H9 (cell line): ENCODE results near the gene TCF4. TPM values are rescaled to one million over a fixed set of nuclear protein-coding genes. Genes with fewer than 3 reads are reported as not detected.

Experiments
- DNase-seq: peaks from one replicate; pipeline ENCODE4 v3.0.0-alpha.2; 2017
- H2AFZ ChIP-seq: one replicate; pipeline ENCODE4 v1.6.1; 2013; ENCODE audit warnings: mild to moderate bottlenecking, low read length, control low read depth, moderate library complexity
- H2AK5ac ChIP-seq: 2 replicates; pipeline ENCODE4 v1.6.1; 2013; ENCODE audit warnings: low read length, control low read depth, mixed read lengths; ENCODE audit not compliant: insufficient read length
- H2BK120ac ChIP-seq: one replicate; pipeline ENCODE4 v1.6.1; 2013; ENCODE audit warnings: low read depth, mild to moderate bottlenecking, low read length, control low read depth, inconsistent platforms; ENCODE audit not compliant: poor library complexity, severe bottlenecking
- H2BK12ac ChIP-seq: 2 replicates; pipeline ENCODE4 v1.6.1; 2013; ENCODE audit warnings: low read length, control low read depth, mixed read lengths, low read depth; ENCODE audit not compliant: insufficient read length
- H2BK15ac ChIP-seq: 2 replicates; pipeline ENCODE4 v1.6.1; 2013; ENCODE audit warnings: low read depth, low read length, control low read depth
- H2BK20ac ChIP-seq: one replicate; pipeline ENCODE4 v1.6.1; 2013; ENCODE audit warnings: low read depth, mild to moderate bottlenecking, low read length, control low read depth, inconsistent platforms; ENCODE audit not compliant: poor library complexity, severe bottlenecking
- H2BK5ac ChIP-seq: 2 replicates; pipeline ENCODE4 v1.6.1; 2013; ENCODE audit warnings: low read length, control low read depth, mixed read lengths; ENCODE audit not compliant: insufficient read length
- H3K14ac ChIP-seq: 2 replicates; pipeline ENCODE4 v1.6.1; 2013; ENCODE audit warnings: low read length, control low read depth; ENCODE audit not compliant: insufficient read depth
- H3K18ac ChIP-seq: 2 replicates; pipeline ENCODE4 v1.6.1; 2013; ENCODE audit warnings: low read depth, mild to moderate bottlenecking, mixed read lengths, low read length, control low read depth; ENCODE audit not compliant: insufficient read length
- H3K23ac ChIP-seq: 2 replicates; pipeline ENCODE4 v1.6.1; 2013; ENCODE audit warnings: low read length, control low read depth, mixed read lengths, low read depth; ENCODE audit not compliant: insufficient read length
- H3K23me2 ChIP-seq: 2 replicates; pipeline ENCODE4 v1.6.1; 2013; ENCODE audit warnings: low read depth, mild to moderate bottlenecking, mixed read lengths, low read length, control low read depth; ENCODE audit not compliant: insufficient read length, poor library complexity, severe bottlenecking
- H3K27ac ChIP-seq: 2 replicates; pipeline ENCODE4 v1.5.1; 2013; ENCODE audit warnings: low read length, control low read depth, mixed read lengths, low read depth; ENCODE audit not compliant: insufficient read length
- H3K27me3 ChIP-seq: 2 replicates; pipeline ENCODE4 v1.6.1; 2013; ENCODE audit warnings: low read length, control low read depth, inconsistent platforms; ENCODE audit not compliant: insufficient read depth
- H3K4ac ChIP-seq: 2 replicates; pipeline ENCODE4 v1.6.1; 2013; ENCODE audit warnings: low read depth, mild to moderate bottlenecking, control low read depth, inconsistent platforms, low read length, moderate library complexity
- H3K4me1 ChIP-seq: 2 replicates; pipeline ENCODE4 v1.6.1; 2013; ENCODE audit warnings: low read length, control low read depth, inconsistent platforms; ENCODE audit not compliant: insufficient read depth
- H3K4me2 ChIP-seq: 2 replicates; pipeline ENCODE4 v1.6.1; 2013; ENCODE audit warnings: low read length, control low read depth, mixed read lengths; ENCODE audit not compliant: insufficient read length, insufficient read depth
- H3K56ac ChIP-seq: 2 replicates; pipeline ENCODE4 v1.6.1; 2013; ENCODE audit warnings: low read depth, mild to moderate bottlenecking, mixed read lengths, low read length, control low read depth; ENCODE audit not compliant: insufficient read length
- H3K79me1 ChIP-seq: 2 replicates; pipeline ENCODE4 v1.6.1; 2013; ENCODE audit warnings: low read depth, mild to moderate bottlenecking, moderate library complexity, low read length, control low read depth, inconsistent platforms; ENCODE audit not compliant: insufficient read depth, poor library complexity, severe bottlenecking
- H3K79me2 ChIP-seq: 2 replicates; pipeline ENCODE4 v1.6.1; 2013; ENCODE audit warnings: low read length, control low read depth, inconsistent platforms; ENCODE audit not compliant: insufficient read depth
- H3K9ac ChIP-seq: 2 replicates; pipeline ENCODE4 v1.6.1; 2013; ENCODE audit warnings: low read length, control low read depth, mixed read lengths; ENCODE audit not compliant: insufficient read length; ENCODE audit errors: extremely low read depth
- H3K9me3 ChIP-seq: one replicate; pipeline ENCODE4 v1.6.1; 2013; ENCODE audit warnings: low read depth, low read length, inconsistent platforms; ENCODE audit not compliant: control insufficient read depth
- H3T11ph ChIP-seq: one replicate; pipeline ENCODE4 v1.6.1; 2013; ENCODE audit warnings: mild to moderate bottlenecking, low read length, control low read depth, inconsistent platforms
- H4K20me1 ChIP-seq: one replicate; pipeline ENCODE4 v1.6.1; 2013; ENCODE audit not compliant: control insufficient read depth, insufficient read length, insufficient read depth
- H4K5ac ChIP-seq: 2 replicates; pipeline ENCODE4 v1.6.1; 2013; ENCODE audit warnings: low read depth, mild to moderate bottlenecking, mixed read lengths, low read length, control low read depth; ENCODE audit not compliant: insufficient read length
- H4K8ac ChIP-seq: replicated peaks from 2 replicates; pipeline ENCODE4 v1.6.1; 2013; ENCODE audit warnings: low read length, control low read depth, mixed read lengths, low read depth; ENCODE audit not compliant: insufficient read length
- H4K91ac ChIP-seq: 2 replicates; pipeline ENCODE4 v1.6.1; 2013; ENCODE audit warnings: low read depth, mild to moderate bottlenecking, moderate library complexity, mixed read lengths, low read length, control low read depth; ENCODE audit not compliant: insufficient read length
- H3K27ac Mint-ChIP-seq, 3 experiments: 2 replicates in 2 of 3; 3 replicates in 1 of 3; pipeline ENCODE4 v1.8.0; 2020 to 2021; ENCODE audit warnings: mixed read lengths in 3 of 3, mild to moderate bottlenecking in 1 of 3, moderate library complexity in 1 of 3
- H3K27me3 Mint-ChIP-seq: 2 replicates; pipeline ENCODE4 v1.8.0; 2021; ENCODE audit warnings: low read depth, mild to moderate bottlenecking, moderate library complexity, mixed read lengths
- H3K36me3 Mint-ChIP-seq, 3 experiments: 2 replicates in 2 of 3; 3 replicates in 1 of 3; pipeline ENCODE4 v1.8.0; 2020 to 2021; ENCODE audit warnings: low read depth in 3 of 3, mixed read lengths in 3 of 3; ENCODE audit not compliant: insufficient read depth in 1 of 3
- H3K4me1 Mint-ChIP-seq, 2 experiments: 2 replicates each; pipeline ENCODE4 v1.8.0; 2020; ENCODE audit warnings: mixed read lengths in 2 of 2
- H3K4me3 Mint-ChIP-seq, 2 experiments: 2 replicates in 1 of 2; 3 replicates in 1 of 2; pipeline ENCODE4 v1.8.0; 2020 to 2021; ENCODE audit warnings: mild to moderate bottlenecking in 2 of 2, mixed read lengths in 2 of 2, moderate library complexity in 1 of 2
- H3K9me3 Mint-ChIP-seq, 2 experiments: 2 replicates in 1 of 2; 3 replicates in 1 of 2; pipeline ENCODE4 v1.8.0; 2020; ENCODE audit warnings: mild to moderate bottlenecking in 2 of 2, mixed read lengths in 2 of 2, moderate library complexity in 1 of 2
- CTCF ChIP-seq: fragments of 200-600 bp; sonication (generic); conservative IDR thresholded peaks from 3 replicates; pipeline ENCODE4 v1.8.0; 2021; ENCODE audit warnings: antibody characterized with exemption, mild to moderate bottlenecking
- total RNA-seq: library from RNA; stranded (reverse); gene quantifications from 2 replicates; pipeline ENCODE4 v1.2.1, GENCODE V29; 2021

Gene TCF4
- total RNA-seq, 1 experiment from 2014 or later: 99.4 TPM

- H3K27ac ChIP-seq: no peak overlapping the region
- no peaks in the 10 kb centered on the region for H3K9me3 ChIP-seq
- H4K20me1 ChIP-seq: no peaks in the 10 kb centered on the region
- H3K4me3 Mint-ChIP-seq: no peak overlapping the region
- no peak overlapping the region for H3T11ph ChIP-seq
- DNase-seq: no peak
- no peaks in the 10 kb centered on the region for H3K9me3 Mint-ChIP-seq
- no peak overlapping the region for H3K18ac ChIP-seq
- no peak for TF ChIP-seq CTCF
- H2BK120ac ChIP-seq: no peak overlapping the region
- no peak overlapping the region for H2BK20ac ChIP-seq
- H3K9ac ChIP-seq: no peak overlapping the region
- no peak overlapping the region for H3K14ac ChIP-seq
- H3K56ac ChIP-seq: no peak overlapping the region
- no peak overlapping the region for H2AFZ ChIP-seq
- H3K4ac ChIP-seq: no peak overlapping the region
- peaks cover 4% of the 10 kb centered on the region; the same call in 1 of the 2 replicates for H3K4me1 ChIP-seq
- H2BK5ac ChIP-seq: no peak overlapping the region
- no peak overlapping the region for H3K4me2 ChIP-seq
- peaks cover 40 to 44% of the 10 kb centered on the region in 2 experiments for H3K4me1 Mint-ChIP-seq
- H2BK15ac ChIP-seq: no peak overlapping the region
- no peak overlapping the region for H4K91ac ChIP-seq
- H3K79me2 ChIP-seq: peaks cover 2% of the 10 kb centered on the region; the same call in 1 of the 2 replicates
- H3K23me2 ChIP-seq: no peaks in the 10 kb centered on the region
- H2AK5ac ChIP-seq: no peak overlapping the region
- H2BK12ac ChIP-seq: no peak overlapping the region
- H3K27me3 Mint-ChIP-seq: no peaks in the 10 kb centered on the region; the same call in 1 of the 2 replicates
- no peak overlapping the region for H3K23ac ChIP-seq
- no peak overlapping the region for H4K5ac ChIP-seq
- no peaks in the 10 kb centered on the region for H3K27me3 ChIP-seq
- peaks cover 6% of the 10 kb centered on the region for H3K79me1 ChIP-seq
- H3K27ac Mint-ChIP-seq: no peak overlapping the region; a peak in 1 of 7 replicates
- no peak overlapping the region for H4K8ac ChIP-seq
- H3K36me3 Mint-ChIP-seq: no peaks in the 10 kb centered on the region
Observed at GRCh38 chr18:55525845-55526244, 62.1 kb downstream of the TCF4 start.
